GM21717 (cell line): Measurements from ENCODE around the gene ZNFX1.
"Not testable (repeated sequence)": the region's sequence is repeated elsewhere in the genome, so short reads cannot be mapped to it uniquely, and the experiment has no call there.

Experiments
- ATAC-seq: cut with Tn5 transposase; IDR thresholded peaks from one replicate; pipeline ENCODE4 v1.9.1; 2021; ENCODE audit warnings: mild to moderate bottlenecking, moderate library complexity; ENCODE audit not compliant: unreplicated experiment

Gene ZNFX1

GRCh38 chr20:49278036-49278817 is at the start of gene ZNFX1:
Gene ZNFX1, minus strand, starts transcription at chr20:49278057. Its CDS starts 2,218 bp downstream, at chr20:49275839.
- peak; percentile 77 for ATAC-seq

- ATAC-seq, result no peak
Measured at GRCh38 chr20:49326026-49326425, 48.2 kb upstream of the ZNFX1 start.

- no peak for ATAC-seq
Measured at GRCh38 chr20:49324306-49324705, 46.4 kb upstream of the ZNFX1 start.

GRCh38 chr20:49323622-49324238 is 45.9 kb upstream of the ZNFX1 start:
- no peak for ATAC-seq

GRCh38 chr20:49320460-49320859 is 42.6 kb upstream of the ZNFX1 start:
- ATAC-seq, result no peak

- ATAC-seq, result no peak
Measured at GRCh38 chr20:49319208-49319809, 41.5 kb upstream of the ZNFX1 start.

- ATAC-seq, result no peak
Measured at GRCh38 chr20:49318430-49319207, 40.8 kb upstream of the ZNFX1 start.

- no peak for ATAC-seq
Measured at GRCh38 chr20:49318091-49318429, 40.2 kb upstream of the ZNFX1 start.

GRCh38 chr20:49316704-49317103 is 38.8 kb upstream of the ZNFX1 start:
- ATAC-seq, result no peak

GRCh38 chr20:49315580-49315979 is 37.7 kb upstream of the ZNFX1 start:
- ATAC-seq, result no peak

- ATAC-seq, result not testable (repeated sequence)
Measured at GRCh38 chr20:49314052-49314451, 36.2 kb upstream of the ZNFX1 start.

GRCh38 chr20:49313283-49313682 is 35.4 kb upstream of the ZNFX1 start:
- no peak for ATAC-seq

GRCh38 chr20:49312661-49313060 is 34.8 kb upstream of the ZNFX1 start:
- no peak for ATAC-seq

- ATAC-seq, result no peak
Measured at GRCh38 chr20:49310705-49311104, 32.8 kb upstream of the ZNFX1 start.

- ATAC-seq, result no peak
Measured at GRCh38 chr20:49308875-49309274, 31.0 kb upstream of the ZNFX1 start.

- no peak for ATAC-seq
Measured at GRCh38 chr20:49306903-49307620, 29.2 kb upstream of the ZNFX1 start.

- no peak for ATAC-seq
Measured at GRCh38 chr20:49303065-49303552, 25.3 kb upstream of the ZNFX1 start.

GRCh38 chr20:49297605-49298530 is 20.0 kb upstream of the ZNFX1 start:
- no peak for ATAC-seq

GRCh38 chr20:49294002-49294654 is 16.3 kb upstream of the ZNFX1 start:
- ATAC-seq, result not testable (repeated sequence)
